H1 (cell line): ENCODE data around the gene DPM2. TPM values are rescaled to one million over a fixed set of nuclear protein-coding genes. Genes with fewer than 3 reads are reported as not detected.

Source experiments
- FOSL1 ChIP-seq: IDR thresholded peaks from 2 replicates; pipeline ENCODE4 v1.6.1; 2011; ENCODE audit warnings: mild to moderate bottlenecking, low read depth, low read length, moderate library complexity; ENCODE audit not compliant: insufficient read depth
- NANOG ChIP-seq: IDR thresholded peaks from 2 replicates; pipeline ENCODE4 v1.6.1; 2011; ENCODE audit warnings: low read length, low read depth, mild to moderate bottlenecking, inconsistent platforms; ENCODE audit not compliant: insufficient read depth, poor library complexity, severe bottlenecking
- POLR2AphosphoS5 ChIP-seq: IDR thresholded peaks from 2 replicates; pipeline ENCODE4 v1.6.1; 2011; ENCODE audit warnings: low read depth, low read length
- RBBP5 ChIP-seq: IDR thresholded peaks from 2 replicates; pipeline ENCODE4 v1.7.1; 2012; ENCODE audit warnings: low read depth, mild to moderate bottlenecking, inconsistent platforms, low read length, moderate library complexity, borderline replicate concordance
- RNF2 ChIP-seq: fragments of 200-900, 300-1000 bp; sonication (generic); IDR thresholded peaks from 2 replicates; pipeline ENCODE4 v1.7.1; 2016; ENCODE audit warnings: borderline replicate concordance, low read depth, mild to moderate bottlenecking, antibody characterized with exemption, low read length; ENCODE audit not compliant: poor library complexity, severe bottlenecking; ENCODE audit errors: missing control alignments
- polyA plus RNA-seq, 7 experiments: library from polyadenylated mRNA; depleted of rRNA in 3 of 7; stranded (reverse) in 5 of 7; unstranded in 2 of 7; fragments of >200 nt in 5 of 7; fragments of 200-250 nt in 2 of 7; gene quantifications; 1 replicate in 5 of 7; 2 replicates in 1 of 7; 4 replicates in 1 of 7; pipeline versions ENCODE4 v1.2.1 to v1.2.3, GENCODE V29; 2011 to 2013; ENCODE audit warnings: missing spikeins in 2 of 7, mixed read lengths in 2 of 7
- total RNA-seq: library from RNA; stranded (reverse); fragmentation: NEBNext Ultra II Directional; extraction: Animal tissue kit (Norgen Biotek cat#: 25700); gene quantifications from 2 replicates; pipeline ENCODE4 v1.2.1, GENCODE V29; 2021
- TF ChIP-seq, protein P1 (sequence below): IDR thresholded peaks from 2 replicates; pipeline ENCODE4 v1.6.1; 2012; ENCODE audit warnings: inconsistent platforms

Gene DPM2
- total and polyA plus RNA-seq, 2 of the 8 experiments (the other 6 are each of a cell fraction or from before 2014, with no cell fraction given): 45.4 to 95.4 TPM

GRCh38 chr9:127905004-127905728, 32.5 kb downstream of the DPM2 start (continued):
- TF ChIP-seq RNF2 (no peak), POLR2AphosphoS5 (no peak), NANOG (no peak), RBBP5 (no peak), FOSL1 (no peak)
- TF ChIP-seq, protein P1, sequence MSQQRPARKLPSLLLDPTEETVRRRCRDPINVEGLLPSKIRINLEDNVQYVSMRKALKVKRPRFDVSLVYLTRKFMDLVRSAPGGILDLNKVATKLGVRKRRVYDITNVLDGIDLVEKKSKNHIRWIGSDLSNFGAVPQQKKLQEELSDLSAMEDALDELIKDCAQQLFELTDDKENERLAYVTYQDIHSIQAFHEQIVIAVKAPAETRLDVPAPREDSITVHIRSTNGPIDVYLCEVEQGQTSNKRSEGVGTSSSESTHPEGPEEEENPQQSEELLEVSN: no peak
